Peyer's patch (tissue), 4 donors: ENCODE results near the gene EYA2.

Experiments used
- POLR2A ChIP-seq, 2 donors: fragments of 450-650 bp; IDR thresholded peaks; one replicate each; pipeline ENCODE4 v1.5.1; 2017; ENCODE audit warnings: antibody characterized with exemption in 2 of 2, mild to moderate bottlenecking in 2 of 2, moderate library complexity in 2 of 2
- TF ChIP-seq, protein P1 (sequence below), 6 experiments: fragments of 450-650 bp in 4 of 6; fragments of 200-600 bp in 2 of 6; sonication (generic) in 1 of 6; IDR thresholded peaks; one replicate each; pipeline ENCODE4 v1.5.1; 2017 to 2019; ENCODE audit warnings: antibody characterized with exemption in 6 of 6, mild to moderate bottlenecking in 3 of 6, moderate library complexity in 1 of 6

DNA sequence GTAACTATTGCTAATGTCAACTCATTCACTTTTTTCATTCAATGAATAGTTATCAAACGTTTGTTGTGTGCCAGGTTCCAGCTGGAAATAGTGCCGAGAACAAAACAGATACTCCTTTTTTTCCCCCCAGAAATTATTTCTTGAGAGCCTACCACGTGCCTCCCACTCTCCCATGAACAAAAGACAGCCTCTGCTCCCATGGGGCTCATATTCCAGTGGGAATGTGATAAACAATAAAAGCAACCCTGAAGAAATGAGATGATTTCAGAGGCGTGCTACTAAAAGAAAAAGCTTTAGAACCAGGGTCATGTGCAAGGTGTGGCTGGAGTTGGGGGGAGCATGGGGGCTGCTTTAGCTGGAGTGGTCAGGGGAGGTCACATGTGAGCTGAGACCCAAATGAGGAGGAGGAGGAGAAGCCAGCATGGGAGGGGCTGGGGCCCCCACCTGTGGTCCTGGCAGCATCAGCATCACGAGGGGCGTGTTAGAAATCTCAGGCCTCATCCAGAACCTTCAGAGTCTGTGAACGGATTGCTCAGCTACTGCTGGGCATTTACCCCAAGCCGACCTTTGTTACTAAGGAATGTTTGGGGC, 157.4 kb downstream of the EYA2 start:
- TF ChIP-seq, protein P1, sequence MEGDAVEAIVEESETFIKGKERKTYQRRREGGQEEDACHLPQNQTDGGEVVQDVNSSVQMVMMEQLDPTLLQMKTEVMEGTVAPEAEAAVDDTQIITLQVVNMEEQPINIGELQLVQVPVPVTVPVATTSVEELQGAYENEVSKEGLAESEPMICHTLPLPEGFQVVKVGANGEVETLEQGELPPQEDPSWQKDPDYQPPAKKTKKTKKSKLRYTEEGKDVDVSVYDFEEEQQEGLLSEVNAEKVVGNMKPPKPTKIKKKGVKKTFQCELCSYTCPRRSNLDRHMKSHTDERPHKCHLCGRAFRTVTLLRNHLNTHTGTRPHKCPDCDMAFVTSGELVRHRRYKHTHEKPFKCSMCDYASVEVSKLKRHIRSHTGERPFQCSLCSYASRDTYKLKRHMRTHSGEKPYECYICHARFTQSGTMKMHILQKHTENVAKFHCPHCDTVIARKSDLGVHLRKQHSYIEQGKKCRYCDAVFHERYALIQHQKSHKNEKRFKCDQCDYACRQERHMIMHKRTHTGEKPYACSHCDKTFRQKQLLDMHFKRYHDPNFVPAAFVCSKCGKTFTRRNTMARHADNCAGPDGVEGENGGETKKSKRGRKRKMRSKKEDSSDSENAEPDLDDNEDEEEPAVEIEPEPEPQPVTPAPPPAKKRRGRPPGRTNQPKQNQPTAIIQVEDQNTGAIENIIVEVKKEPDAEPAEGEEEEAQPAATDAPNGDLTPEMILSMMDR (IDR thresholded peaks at IDR 0.05), result no peak
- TF ChIP-seq POLR2A (IDR thresholded peaks at IDR 0.05), result no peak
